ENCODE measurements around the gene SCIN. TPM values are rescaled to one million over a fixed set of nuclear protein-coding genes. Genes with fewer than 3 reads are reported as not detected.
"Not testable (repeated sequence)": the region's sequence is repeated elsewhere in the genome, so short reads cannot be mapped to it uniquely, and the experiment has no call there.

Gene SCIN
- total RNA-seq, 1 experiment from 2014 or later, result 5.6 TPM

DNA sequence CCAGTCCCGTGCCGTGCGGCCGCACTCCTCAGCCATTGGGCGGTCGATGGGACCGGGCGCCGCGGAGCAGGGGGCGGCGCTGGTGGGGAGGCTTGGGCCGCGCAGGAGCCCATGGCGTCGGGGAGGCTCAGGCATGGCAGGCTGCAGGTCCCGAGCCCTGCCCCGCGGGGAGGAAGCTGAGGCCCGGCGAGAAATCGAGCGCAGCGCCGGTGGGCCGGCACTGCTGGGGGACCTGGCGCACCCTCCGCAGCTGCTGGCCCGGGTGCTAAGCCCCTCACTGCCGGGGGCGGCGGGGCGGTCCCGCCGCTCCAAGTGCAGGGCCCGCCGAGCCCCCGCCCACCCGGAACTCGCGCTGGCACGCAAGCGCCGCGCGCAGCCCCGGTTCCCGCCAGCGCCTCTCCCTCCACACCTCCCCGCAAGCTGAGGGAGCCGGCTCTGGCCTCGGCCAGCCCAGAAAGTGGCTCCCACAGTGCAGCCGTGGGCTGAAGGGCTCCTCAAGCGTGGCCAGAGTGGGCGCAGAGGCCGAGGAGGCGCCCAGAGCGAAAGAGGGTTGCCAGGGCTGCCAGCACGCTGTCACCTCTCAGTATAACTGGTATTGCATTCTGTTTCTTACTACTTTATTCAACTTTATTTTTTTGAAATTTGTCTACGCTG is 14.3 kb upstream of the SCIN start:
- BruUV-seq (replicated peaks); in situ Hi-C loops (cut with HindIII; ENCODE audit: low pct_unique_long_range_greater_than_20kb, low sequenced_read_pairs): not testable (repeated sequence)

GRCh38 chr7:12557282-12557681 is 13.2 kb upstream of the SCIN start:
- ATAC-seq, result no peak
- no peak overlapping the region for H3K27ac ChIP-seq (ENCODE audit: low read length)
- POLR2A ChIA-PET, result no interaction called here

More for the DNA sequence above, 14.3 kb upstream of the SCIN start:
- DNase-seq (ENCODE audit: low read depth, low spot score); H3K27ac ChIP-seq (ENCODE audit: low read length); H3K27me3 ChIP-seq (ENCODE audit: control insufficient read depth, insufficient read depth, low read length); H3K36me3 ChIP-seq (ENCODE audit: control insufficient read depth, insufficient read depth, low read length); ATAC-seq; CTCF ChIA-PET; H3K4me3 ChIP-seq (ENCODE audit: low read depth in 2 of 2, low read length in 2 of 2); intact Hi-C loops (cut with micrococcal nuclease; ENCODE audit: unreplicated experiment); H3K9me3 ChIP-seq (ENCODE audit: control insufficient read depth, insufficient read depth, low read depth, low read length); H3K4me1 ChIP-seq (ENCODE audit: control insufficient read depth, insufficient read depth, low read length); POLR2A ChIA-PET: not testable (repeated sequence)

More at GRCh38 chr7:12557282-12557681, 13.2 kb upstream of the SCIN start:
- Histone ChIP-seq H3K27me3 (ENCODE audit: control insufficient read depth, insufficient read depth, low read length) (no peaks in the 10 kb centered on the region; the same call in 1 of the 2 replicates), H3K4me1 (ENCODE audit: control insufficient read depth, insufficient read depth, low read length) (no peaks in the 10 kb centered on the region), H3K36me3 (ENCODE audit: control insufficient read depth, insufficient read depth, low read length) (no peaks in the 10 kb centered on the region), H3K4me3 (ENCODE audit: low read depth in 2 of 2, low read length in 2 of 2) (no peak overlapping the region), H3K9me3 (ENCODE audit: control insufficient read depth, insufficient read depth, low read depth, low read length) (no peaks in the 10 kb centered on the region)
- TF ChIP-seq TCF7L2 (IDR thresholded peaks at IDR 0.05; ENCODE audit: low read depth, low read length) (no peak), CTCF (IDR thresholded peaks at IDR 0.05) (no peak), SIN3A (IDR thresholded peaks at IDR 0.05; ENCODE audit: borderline replicate concordance, insufficient read depth, low read depth, low read length) (no peak), POLR2AphosphoS5 (IDR thresholded peaks at IDR 0.05; ENCODE audit: low read depth, low read length) (no peak)
- TF ChIP-seq, protein P1, sequence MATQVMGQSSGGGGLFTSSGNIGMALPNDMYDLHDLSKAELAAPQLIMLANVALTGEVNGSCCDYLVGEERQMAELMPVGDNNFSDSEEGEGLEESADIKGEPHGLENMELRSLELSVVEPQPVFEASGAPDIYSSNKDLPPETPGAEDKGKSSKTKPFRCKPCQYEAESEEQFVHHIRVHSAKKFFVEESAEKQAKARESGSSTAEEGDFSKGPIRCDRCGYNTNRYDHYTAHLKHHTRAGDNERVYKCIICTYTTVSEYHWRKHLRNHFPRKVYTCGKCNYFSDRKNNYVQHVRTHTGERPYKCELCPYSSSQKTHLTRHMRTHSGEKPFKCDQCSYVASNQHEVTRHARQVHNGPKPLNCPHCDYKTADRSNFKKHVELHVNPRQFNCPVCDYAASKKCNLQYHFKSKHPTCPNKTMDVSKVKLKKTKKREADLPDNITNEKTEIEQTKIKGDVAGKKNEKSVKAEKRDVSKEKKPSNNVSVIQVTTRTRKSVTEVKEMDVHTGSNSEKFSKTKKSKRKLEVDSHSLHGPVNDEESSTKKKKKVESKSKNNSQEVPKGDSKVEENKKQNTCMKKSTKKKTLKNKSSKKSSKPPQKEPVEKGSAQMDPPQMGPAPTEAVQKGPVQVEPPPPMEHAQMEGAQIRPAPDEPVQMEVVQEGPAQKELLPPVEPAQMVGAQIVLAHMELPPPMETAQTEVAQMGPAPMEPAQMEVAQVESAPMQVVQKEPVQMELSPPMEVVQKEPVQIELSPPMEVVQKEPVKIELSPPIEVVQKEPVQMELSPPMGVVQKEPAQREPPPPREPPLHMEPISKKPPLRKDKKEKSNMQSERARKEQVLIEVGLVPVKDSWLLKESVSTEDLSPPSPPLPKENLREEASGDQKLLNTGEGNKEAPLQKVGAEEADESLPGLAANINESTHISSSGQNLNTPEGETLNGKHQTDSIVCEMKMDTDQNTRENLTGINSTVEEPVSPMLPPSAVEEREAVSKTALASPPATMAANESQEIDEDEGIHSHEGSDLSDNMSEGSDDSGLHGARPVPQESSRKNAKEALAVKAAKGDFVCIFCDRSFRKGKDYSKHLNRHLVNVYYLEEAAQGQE (IDR thresholded peaks at IDR 0.05; ENCODE audit: insufficient read depth in 1 of 2, low read depth in 2 of 2, low read length in 1 of 2), result no peak
- BruUV-seq (replicated peaks), result no TSS peak
- in situ Hi-C loops (cut with HindIII; ENCODE audit: low pct_unique_long_range_greater_than_20kb, low sequenced_read_pairs), result no loop called here
- no peak for DNase-seq (ENCODE audit: low read depth, low spot score)
- CTCF ChIA-PET, result no interaction called here
- intact Hi-C loops (cut with micrococcal nuclease; ENCODE audit: unreplicated experiment), result no loop called here

Measured in Panc1 (cell line).